ENCODE measurements around the gene SYTL4.
"Not testable (repeated sequence)": the region's sequence is repeated elsewhere in the genome, so short reads cannot be mapped to it uniquely, and the experiment has no call there.

The SYTL4 gene

DNA sequence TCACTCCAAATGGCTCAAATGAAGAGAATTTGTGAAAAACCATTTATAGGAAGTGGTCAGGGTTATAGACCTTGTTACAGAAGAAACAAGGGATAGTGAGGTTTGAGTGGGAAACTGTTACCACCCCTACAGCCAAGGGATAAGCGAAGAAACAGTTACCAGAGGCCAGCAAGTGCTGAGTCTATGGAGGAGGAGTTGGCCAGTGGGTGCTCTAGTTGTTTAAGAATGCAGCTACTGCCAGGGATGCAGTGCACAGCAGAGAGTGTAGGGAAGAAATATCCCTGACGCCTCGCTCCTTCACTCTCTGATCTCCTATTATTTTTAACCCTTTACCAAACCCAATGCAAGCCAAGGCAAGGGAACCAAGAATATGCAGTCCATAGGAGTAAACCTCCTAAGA is 15.2 kb upstream of the SYTL4 start:
- no peaks in the 10 kb centered on the region for H3K36me3 ChIP-seq
- TF ChIP-seq, protein P1, sequence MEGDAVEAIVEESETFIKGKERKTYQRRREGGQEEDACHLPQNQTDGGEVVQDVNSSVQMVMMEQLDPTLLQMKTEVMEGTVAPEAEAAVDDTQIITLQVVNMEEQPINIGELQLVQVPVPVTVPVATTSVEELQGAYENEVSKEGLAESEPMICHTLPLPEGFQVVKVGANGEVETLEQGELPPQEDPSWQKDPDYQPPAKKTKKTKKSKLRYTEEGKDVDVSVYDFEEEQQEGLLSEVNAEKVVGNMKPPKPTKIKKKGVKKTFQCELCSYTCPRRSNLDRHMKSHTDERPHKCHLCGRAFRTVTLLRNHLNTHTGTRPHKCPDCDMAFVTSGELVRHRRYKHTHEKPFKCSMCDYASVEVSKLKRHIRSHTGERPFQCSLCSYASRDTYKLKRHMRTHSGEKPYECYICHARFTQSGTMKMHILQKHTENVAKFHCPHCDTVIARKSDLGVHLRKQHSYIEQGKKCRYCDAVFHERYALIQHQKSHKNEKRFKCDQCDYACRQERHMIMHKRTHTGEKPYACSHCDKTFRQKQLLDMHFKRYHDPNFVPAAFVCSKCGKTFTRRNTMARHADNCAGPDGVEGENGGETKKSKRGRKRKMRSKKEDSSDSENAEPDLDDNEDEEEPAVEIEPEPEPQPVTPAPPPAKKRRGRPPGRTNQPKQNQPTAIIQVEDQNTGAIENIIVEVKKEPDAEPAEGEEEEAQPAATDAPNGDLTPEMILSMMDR (IDR thresholded peaks at IDR 0.05): no peak

DNA sequence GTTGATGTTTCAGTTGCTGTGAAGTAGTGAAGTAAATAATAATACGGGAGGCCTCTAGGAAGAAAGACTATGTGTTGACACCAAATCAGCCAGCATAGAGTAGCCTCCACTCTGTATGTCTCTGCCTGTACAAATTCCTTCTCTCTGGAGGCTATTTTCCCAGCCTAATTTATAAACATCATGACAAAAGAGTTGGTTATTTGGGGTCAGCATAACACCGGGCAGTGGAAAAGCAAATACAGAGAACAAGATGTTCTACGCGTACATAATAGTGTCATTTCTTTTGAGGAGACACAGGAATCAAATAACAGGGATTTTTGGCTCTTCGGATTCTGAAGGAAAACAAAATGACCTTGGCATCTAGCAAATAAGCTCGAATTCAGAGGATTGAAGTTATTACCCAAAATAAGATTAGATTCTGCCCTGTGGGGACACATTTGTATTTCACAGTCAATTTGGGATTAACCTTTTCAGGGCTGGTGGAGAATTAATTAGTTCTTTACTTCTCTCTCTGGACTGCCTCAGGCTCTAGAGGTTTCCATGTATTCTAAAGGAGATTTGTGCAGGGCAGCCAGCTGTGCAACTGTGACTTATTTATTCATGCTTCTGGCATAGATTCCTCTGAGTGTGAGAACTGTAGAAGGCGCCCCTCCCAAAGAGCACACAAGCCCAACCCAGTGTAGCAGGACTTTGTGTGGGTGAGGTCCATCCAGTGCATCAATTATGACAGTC is 14.1 kb upstream of the SYTL4 start:
- no peaks in the 10 kb centered on the region for H3K27me3 ChIP-seq
- H3K27ac ChIP-seq: no peak overlapping the region
- no peaks in the 10 kb centered on the region for H3K36me3 ChIP-seq
- H3K4me3 ChIP-seq (ENCODE audit: low read depth in 1 of 2, low read length in 1 of 2): no peak overlapping the region
- H3K9me3 ChIP-seq: no peaks in the 10 kb centered on the region
- TF ChIP-seq, protein P1 (IDR thresholded peaks at IDR 0.05): no peak
- no peaks in the 10 kb centered on the region for H3K4me1 ChIP-seq (ENCODE audit: control insufficient read depth in 1 of 2, insufficient read depth in 1 of 2, low read depth in 1 of 2, low read length in 1 of 2)

More for the DNA sequence above, 15.2 kb upstream of the SYTL4 start:
- no peak overlapping the region for H3K4me3 ChIP-seq (ENCODE audit: low read depth in 1 of 2, low read length in 1 of 2)
- H3K4me1 ChIP-seq (ENCODE audit: control insufficient read depth in 1 of 2, insufficient read depth in 1 of 2, low read depth in 1 of 2, low read length in 1 of 2): no peaks in the 10 kb centered on the region
- H3K27me3 ChIP-seq: no peaks in the 10 kb centered on the region
- no peak overlapping the region for H3K27ac ChIP-seq
- no peaks in the 10 kb centered on the region for H3K9me3 ChIP-seq

DNA sequence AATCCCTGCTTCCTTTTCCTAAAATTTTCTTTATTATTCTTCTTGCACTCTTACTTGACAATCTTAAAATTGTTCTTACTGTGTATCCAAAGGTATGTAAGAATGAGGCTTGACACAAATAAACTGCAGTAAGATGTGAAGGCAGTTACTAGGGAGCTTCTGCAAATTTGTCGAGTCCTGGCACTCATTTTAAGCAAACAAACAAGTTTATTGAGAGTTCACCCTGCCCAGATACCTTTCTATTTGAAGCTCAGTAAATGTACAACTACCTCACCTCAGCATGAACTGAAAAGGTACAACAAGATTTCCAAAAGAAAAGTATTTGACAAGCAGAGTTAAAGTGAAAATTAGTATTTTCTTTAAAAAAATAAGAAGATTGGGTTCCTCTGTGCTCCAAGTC is 13.3 kb upstream of the SYTL4 start:
- H3K36me3 ChIP-seq: no peaks in the 10 kb centered on the region
- H3K4me1 ChIP-seq (ENCODE audit: control insufficient read depth in 1 of 2, insufficient read depth in 1 of 2, low read depth in 1 of 2, low read length in 1 of 2): no peaks in the 10 kb centered on the region
- H3K27me3 ChIP-seq: no peaks in the 10 kb centered on the region
- H3K27ac ChIP-seq: no peak overlapping the region
- H3K4me3 ChIP-seq (ENCODE audit: low read depth in 1 of 2, low read length in 1 of 2): no peak overlapping the region
- TF ChIP-seq, protein P1 (IDR thresholded peaks at IDR 0.05): no peak
- H3K9me3 ChIP-seq: no peaks in the 10 kb centered on the region

DNA sequence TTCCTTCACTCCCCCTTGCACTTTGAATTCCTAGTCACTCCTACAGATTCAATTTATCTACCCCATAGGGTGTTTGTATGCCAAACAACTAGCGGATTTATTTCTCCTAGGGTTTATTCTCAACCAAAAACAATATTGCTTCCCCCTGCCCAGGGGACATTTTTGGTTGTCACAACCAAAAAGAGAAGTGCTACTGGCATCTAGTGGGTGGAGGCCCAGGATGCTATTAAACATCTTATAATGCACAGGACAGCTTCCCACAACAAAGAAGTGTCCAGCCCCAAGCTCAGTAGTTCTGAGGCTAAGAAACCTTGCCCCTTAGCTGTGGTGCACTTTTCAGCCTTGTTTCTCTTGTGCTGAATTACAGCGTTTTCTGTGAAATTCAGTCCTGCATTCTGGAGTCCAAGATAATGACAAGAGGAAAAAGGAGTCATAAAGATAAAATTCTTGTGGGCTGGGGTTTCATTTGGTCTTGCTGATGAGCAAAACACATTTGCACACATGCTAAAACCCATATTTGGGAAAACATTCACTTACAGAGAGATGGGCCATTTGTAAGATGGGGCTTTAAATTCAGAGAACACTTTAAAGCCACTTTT is 11.2 kb upstream of the SYTL4 start:
- Histone ChIP-seq H3K4me1 (ENCODE audit: control insufficient read depth in 1 of 2, insufficient read depth in 1 of 2, low read depth in 1 of 2, low read length in 1 of 2) (no peaks in the 10 kb centered on the region), H3K27ac (no peak overlapping the region), H3K4me3 (ENCODE audit: low read depth in 1 of 2, low read length in 1 of 2) (no peak overlapping the region), H3K27me3 (no peaks in the 10 kb centered on the region), H3K9me3 (no peaks in the 10 kb centered on the region), H3K36me3 (no peaks in the 10 kb centered on the region)
- TF ChIP-seq, protein P1 (IDR thresholded peaks at IDR 0.05): no peak

DNA sequence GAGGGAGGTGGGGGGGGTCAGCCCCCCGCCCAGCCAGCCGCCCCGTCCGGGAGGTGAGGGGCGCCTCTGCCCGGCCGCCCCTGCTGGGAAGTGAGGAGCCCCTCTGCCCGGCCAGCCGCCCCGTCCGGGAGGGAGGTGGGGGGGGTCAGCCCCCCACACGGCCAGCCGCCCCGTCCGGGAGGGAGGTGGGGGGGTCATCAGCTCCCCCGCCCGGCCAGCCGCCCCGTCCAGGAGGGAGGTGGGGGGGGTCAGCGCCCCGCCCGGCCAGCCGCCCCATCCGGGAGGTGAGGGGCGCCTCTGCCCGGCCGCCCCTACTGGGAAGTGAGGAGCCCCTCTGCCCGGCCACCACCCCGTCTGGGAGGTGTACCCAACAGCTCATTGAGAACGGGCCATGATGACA is 7.9 kb downstream of the SYTL4 start:
- not testable (repeated sequence) for H3K4me1 ChIP-seq (ENCODE audit: control insufficient read depth in 1 of 2, insufficient read depth in 1 of 2, low read depth in 1 of 2, low read length in 1 of 2); H3K27me3 ChIP-seq; H3K9me3 ChIP-seq; H3K27ac ChIP-seq; H3K36me3 ChIP-seq; H3K4me3 ChIP-seq (ENCODE audit: low read depth in 1 of 2, low read length in 1 of 2)

DNA sequence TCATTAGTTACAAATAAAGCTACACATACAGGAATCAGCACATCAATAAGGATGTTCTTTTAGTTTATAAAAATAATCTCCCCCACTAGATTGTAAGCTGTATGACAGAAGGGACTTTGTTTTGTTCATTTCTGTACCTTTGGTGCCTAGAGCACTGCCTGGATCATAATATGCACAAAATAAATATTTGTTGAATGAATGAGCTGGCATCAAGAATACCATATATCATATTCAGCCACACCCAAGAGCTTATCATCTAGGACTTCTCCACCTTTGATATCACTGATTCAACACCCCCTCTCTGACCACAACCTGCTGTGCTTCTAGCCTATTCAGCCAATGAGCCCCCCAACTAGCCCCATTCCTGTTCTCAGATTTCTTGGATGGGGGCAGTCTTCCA is 10.6 kb downstream of the SYTL4 start:
- H3K27ac ChIP-seq: no peak overlapping the region
- no peaks in the 10 kb centered on the region for H3K4me1 ChIP-seq (ENCODE audit: control insufficient read depth in 1 of 2, insufficient read depth in 1 of 2, low read depth in 1 of 2, low read length in 1 of 2)
- no peak overlapping the region for H3K4me3 ChIP-seq (ENCODE audit: low read depth in 1 of 2, low read length in 1 of 2)
- TF ChIP-seq, protein P1 (IDR thresholded peaks at IDR 0.05): no peak
- no peaks in the 10 kb centered on the region for H3K36me3 ChIP-seq
- no peaks in the 10 kb centered on the region for H3K9me3 ChIP-seq
- no peaks in the 10 kb centered on the region for H3K27me3 ChIP-seq
